Activated T-cell treated with anti-CD3 and anti-CD28 coated beads for 24 hours (primary cell): ENCODE measurements around the gene ZNF792.
"Not testable (repeated sequence)": the region's sequence is repeated elsewhere in the genome, so short reads cannot be mapped to it uniquely, and the experiment has no call there.

ENCODE experiments used
- DNase-seq: peaks from one replicate; pipeline ENCODE4 v3.0.0-alpha.2; 2020; ENCODE audit warnings: low read depth

ZNF792 gene

DNA sequence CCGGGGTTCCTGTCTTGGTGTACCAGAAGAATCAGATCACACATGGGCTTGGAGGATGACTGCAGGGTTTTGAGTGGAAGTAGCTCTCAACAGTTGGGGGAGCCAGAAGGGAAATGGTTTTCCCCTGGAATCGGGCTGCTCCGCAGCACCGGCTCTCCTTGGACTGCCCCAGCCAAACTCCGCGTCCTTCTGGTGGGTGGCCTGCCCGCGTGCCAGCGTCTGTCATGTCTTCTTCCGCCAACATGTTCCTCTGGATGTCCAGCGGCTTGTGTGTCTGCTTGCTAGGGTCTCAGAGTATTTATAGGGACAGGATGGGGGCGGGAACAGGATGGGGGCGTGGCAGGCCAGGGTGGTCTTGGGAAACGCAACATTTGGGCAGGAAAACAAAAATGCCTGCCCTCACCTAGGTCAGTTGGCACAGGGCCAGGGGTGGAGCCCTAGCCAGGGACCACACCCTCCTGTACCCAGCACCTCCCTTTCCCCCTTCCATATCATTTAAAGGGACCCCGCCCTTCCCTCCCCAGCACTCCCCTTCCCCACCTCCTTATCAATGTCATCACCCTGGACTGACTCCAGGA lies 38.7 kb downstream of the ZNF792 start:
- DNase-seq = no peak

DNA sequence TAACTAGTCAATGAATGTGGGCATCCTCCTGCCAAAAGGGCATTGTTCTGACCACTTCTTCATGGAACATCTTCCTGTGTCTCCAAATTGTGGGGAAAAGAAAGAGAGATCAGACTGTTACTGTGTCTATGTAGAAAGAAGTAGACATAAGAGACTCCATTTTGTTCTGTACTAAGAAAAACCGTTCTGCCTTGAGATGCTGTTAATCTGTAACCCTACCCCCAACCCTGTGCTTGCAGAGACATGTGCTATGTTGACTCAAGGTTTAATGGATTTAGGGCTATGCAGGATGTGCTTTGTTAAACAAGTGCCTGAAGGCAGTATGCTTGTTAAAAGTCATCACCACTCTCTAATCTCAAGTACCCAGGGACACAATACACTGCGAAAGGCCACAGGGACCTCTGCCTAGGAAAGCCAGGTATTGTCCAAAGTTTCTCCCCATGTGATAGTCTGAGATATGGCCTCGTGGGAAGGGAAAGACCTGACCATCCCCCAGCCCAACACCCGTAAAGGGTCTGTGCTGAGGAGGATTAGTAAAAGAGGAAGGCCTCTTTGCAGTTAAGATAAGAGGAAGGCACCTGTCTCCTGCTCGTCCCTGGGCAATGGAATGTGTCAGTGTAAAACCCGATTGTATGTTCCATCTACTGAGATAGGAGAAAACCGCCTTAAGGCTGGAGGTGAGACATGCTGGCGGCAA lies 43.8 kb downstream of the ZNF792 start:
- DNase-seq = not testable (repeated sequence)

DNA sequence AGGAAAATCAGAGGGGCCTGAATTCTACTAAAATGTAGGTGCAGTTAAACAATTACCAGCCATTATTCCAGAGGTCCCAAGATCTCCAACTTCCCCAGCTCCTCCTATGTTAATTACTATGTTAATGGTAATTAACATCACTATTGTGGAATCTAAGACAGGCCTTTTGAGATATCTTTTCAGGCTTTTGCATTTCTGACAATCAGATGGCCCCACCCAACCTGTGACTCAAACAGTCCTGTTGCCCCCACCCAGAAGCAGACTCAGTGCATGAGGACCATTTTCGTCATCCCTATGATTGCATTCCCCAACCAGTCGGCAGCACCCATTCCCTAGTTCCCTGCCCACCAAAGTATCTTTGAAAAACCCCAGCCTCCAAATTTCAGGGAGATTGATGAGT lies 45.8 kb downstream of the ZNF792 start:
- DNase-seq = no peak

DNA sequence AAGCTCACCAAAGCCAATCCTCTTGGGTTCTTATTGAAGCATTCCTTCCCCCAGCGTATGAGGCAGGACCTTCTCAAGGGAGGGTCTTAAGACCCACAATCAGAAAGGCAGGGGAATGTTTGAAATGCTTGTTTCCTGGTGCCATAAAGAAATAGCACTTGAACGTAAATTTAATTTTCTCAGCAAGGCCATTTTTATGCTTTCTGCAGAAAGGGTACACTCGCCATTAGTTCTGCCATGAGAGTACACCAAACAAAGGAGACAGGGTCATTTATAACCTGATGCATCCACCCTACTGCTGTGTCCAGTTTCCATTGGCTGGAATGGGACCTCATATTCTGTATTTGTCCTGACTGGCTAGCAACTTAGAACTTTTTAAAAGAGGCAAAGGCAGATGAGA lies 46.9 kb downstream of the ZNF792 start:
- DNase-seq = not testable (repeated sequence)

DNA sequence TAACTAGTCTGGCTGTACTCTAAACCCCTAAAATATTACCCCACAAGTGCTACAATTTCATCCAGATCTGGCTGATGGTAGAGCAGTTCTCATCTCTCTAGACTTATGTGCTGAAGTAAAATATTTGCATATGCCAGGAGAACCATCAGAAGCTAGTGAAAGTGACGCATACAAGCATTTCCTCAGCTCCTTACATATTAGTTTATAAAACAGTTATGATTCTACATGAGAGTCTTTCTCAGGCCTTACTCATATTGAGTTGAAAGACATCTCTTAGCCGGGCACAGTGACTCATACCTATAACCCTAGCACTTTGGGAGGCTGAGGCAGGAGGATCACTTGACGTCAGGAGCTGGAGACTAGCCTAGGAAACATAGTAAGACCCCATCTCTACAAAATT lies 53.3 kb downstream of the ZNF792 start:
- no peak for DNase-seq
